H1 (cell line): ENCODE measurements around the gene TOMM5. TPM values are rescaled to one million over a fixed set of nuclear protein-coding genes. Genes with fewer than 3 reads are reported as not detected.

ENCODE experiments used
- CTCF ChIA-PET: fragments of 300-600 bp; sonication (Branson Sonifier 250); formaldehyde crosslinking; loops from one replicate; lab custom pipeline; 2021; ENCODE audit not compliant: partially characterized antibody; lab: Charles Lee
- POLR2A ChIA-PET: fragments of 300-600 bp; sonication (Branson Sonifier 250); formaldehyde crosslinking; loops from one replicate; lab custom pipeline; 2021; ENCODE audit warnings: inconsistent platforms; ENCODE audit not compliant: partially characterized antibody; lab: Charles Lee
- DNase-seq, 2 experiments: peaks; one replicate each; pipeline versions ENCODE4 v3.0.0 to v3.0.0-alpha.2; 2010 to 2022; ENCODE audit warnings: low spot score in 2 of 2, low read depth in 1 of 2, mixed read lengths in 1 of 2
- FAIRE-seq: peaks from 2 replicates; lab custom pipeline; 2011; peaks lifted over from hg19 to GRCh38; lab: Jason Lieb, UNC
- H2AFZ ChIP-seq: 2 replicates; pipeline ENCODE4 v1.8.1; 2012; ENCODE audit warnings: low read length, inconsistent platforms
- H2AK5ac ChIP-seq: 2 replicates; pipeline ENCODE4 v1.6.1; 2013; ENCODE audit warnings: low read depth, low read length
- H2BK120ac ChIP-seq: replicated peaks from 2 replicates; pipeline ENCODE3; 2013; ENCODE audit warnings: low read depth, low read length, inconsistent platforms
- H2BK12ac ChIP-seq: 2 replicates; pipeline ENCODE4 v1.6.1; 2013; ENCODE audit warnings: low read depth, low read length
- H2BK15ac ChIP-seq: 2 replicates; pipeline ENCODE4 v1.6.1; 2013; ENCODE audit warnings: low read length
- H2BK20ac ChIP-seq: 2 replicates; pipeline ENCODE4 v1.6.1; 2013; ENCODE audit warnings: low read length
- H2BK5ac ChIP-seq: 2 replicates; pipeline ENCODE4 v1.6.1; 2013; ENCODE audit warnings: low read depth, low read length
- H3K14ac ChIP-seq: 2 replicates; pipeline ENCODE4 v1.6.1; 2013; ENCODE audit warnings: inconsistent platforms; ENCODE audit not compliant: insufficient read length
- H3K18ac ChIP-seq: 2 replicates; pipeline ENCODE4 v1.6.1; 2013; ENCODE audit warnings: low read length; ENCODE audit errors: extremely low read depth
- H3K23ac ChIP-seq: 2 replicates; pipeline ENCODE4 v1.6.1; 2013; ENCODE audit warnings: inconsistent platforms; ENCODE audit not compliant: insufficient read length
- H3K23me2 ChIP-seq: 2 replicates; pipeline ENCODE4 v1.6.1; 2013; ENCODE audit warnings: low read depth, low read length
- H3K27ac ChIP-seq: 2 replicates; pipeline ENCODE4 v1.6.1; 2011; ENCODE audit warnings: low read depth, low read length, inconsistent platforms
- H3K27me3 ChIP-seq, 4 experiments: replicated peaks in 1 of 4; 1 replicate in 1 of 4; 2 replicates in 3 of 4; pipeline versions ENCODE4 v1.6.1 to v1.8.1; 2011 to 2013; ENCODE audit warnings: low read length in 3 of 4, mild to moderate bottlenecking in 3 of 4, inconsistent platforms in 2 of 4, mixed read lengths in 2 of 4, moderate library complexity in 1 of 4; ENCODE audit not compliant: control insufficient read depth in 3 of 4, insufficient read depth in 3 of 4; ENCODE audit errors: extremely low read depth in 1 of 4
- H3K36me3 ChIP-seq, 4 experiments: 2 replicates each; pipeline versions ENCODE4 v1.6.1 to v1.8.1; 2011 to 2013; ENCODE audit warnings: mild to moderate bottlenecking in 4 of 4, low read length in 3 of 4, moderate library complexity in 2 of 4, control low read depth in 1 of 4, inconsistent platforms in 1 of 4; ENCODE audit not compliant: insufficient read depth in 4 of 4, control insufficient read depth in 2 of 4
- H3K4ac ChIP-seq: replicated peaks from 2 replicates; pipeline ENCODE3; 2013; ENCODE audit warnings: low read length, low read depth, mixed read lengths, inconsistent platforms; ENCODE audit not compliant: insufficient read length
- H3K4me1 ChIP-seq, 4 experiments: replicated peaks in 1 of 4; 1 replicate in 1 of 4; 2 replicates in 3 of 4; pipeline versions ENCODE4 v1.6.1 to v1.8.1; 2011 to 2013; ENCODE audit warnings: low read length in 3 of 4, inconsistent platforms in 2 of 4, mixed read lengths in 1 of 4; ENCODE audit not compliant: insufficient read depth in 4 of 4, control insufficient read depth in 3 of 4
- H3K4me2 ChIP-seq, 2 experiments: 2 replicates each; pipeline versions ENCODE4 v1.6.1 to v1.8.1; 2011 to 2013; ENCODE audit warnings: low read depth in 2 of 2, low read length in 2 of 2, control low read depth in 1 of 2, inconsistent platforms in 1 of 2, mild to moderate bottlenecking in 1 of 2; ENCODE audit not compliant: insufficient read depth in 1 of 2
- H3K4me3 ChIP-seq, 4 experiments: fragments of 200-600, 300-600 bp in 1 of 4; sonication (generic), shearing (Covaris generic), sonication (Bioruptor Twin) in 1 of 4; 2 replicates each; pipeline versions ENCODE4 v1.5.1 to v1.8.1; 2011 to 2016; ENCODE audit warnings: low read length in 4 of 4, low read depth in 3 of 4, control low read depth in 2 of 4, inconsistent platforms in 2 of 4, mild to moderate bottlenecking in 2 of 4, mixed read lengths in 1 of 4, moderate library complexity in 1 of 4; ENCODE audit not compliant: insufficient read depth in 2 of 4; ENCODE audit errors: extremely low read depth in 1 of 4
- H3K56ac ChIP-seq: replicated peaks from 2 replicates; pipeline ENCODE3; 2013; ENCODE audit warnings: low read depth, mild to moderate bottlenecking, mixed read lengths, low read length, inconsistent platforms; ENCODE audit not compliant: insufficient read length
- H3K79me1 ChIP-seq: 2 replicates; pipeline ENCODE4 v1.6.1; 2013; ENCODE audit warnings: low read depth, low read length, control low read depth
- H3K79me2 ChIP-seq, 2 experiments: 2 replicates each; pipeline versions ENCODE4 v1.6.1 to v1.8.1; 2012 to 2013; ENCODE audit warnings: low read length in 2 of 2, mild to moderate bottlenecking in 2 of 2, inconsistent platforms in 1 of 2; ENCODE audit not compliant: insufficient read depth in 2 of 2, control insufficient read depth in 1 of 2
- H3K9ac ChIP-seq, 4 experiments: replicated peaks in 1 of 4; 1 replicate in 1 of 4; 2 replicates in 3 of 4; pipeline versions ENCODE4 v1.6.1 to v1.8.1; 2011 to 2013; ENCODE audit warnings: low read depth in 3 of 4, low read length in 3 of 4, control low read depth in 2 of 4, mild to moderate bottlenecking in 2 of 4, moderate library complexity in 2 of 4, inconsistent platforms in 1 of 4; ENCODE audit errors: extremely low read depth in 1 of 4
- H3K9me3 ChIP-seq, 2 experiments: 2 replicates each; pipeline versions ENCODE4 v1.6.1 to v1.8.1; 2012 to 2013; ENCODE audit warnings: mild to moderate bottlenecking in 2 of 2, moderate library complexity in 2 of 2, control low read depth in 1 of 2, inconsistent platforms in 1 of 2, low read depth in 1 of 2, low read length in 1 of 2, mixed read lengths in 1 of 2; ENCODE audit not compliant: insufficient read depth in 2 of 2
- H4K20me1 ChIP-seq, 2 experiments: replicated peaks in 1 of 2; 2 replicates each; pipeline versions ENCODE3 to v1.8.1; 2011 to 2013; ENCODE audit warnings: inconsistent platforms in 2 of 2, low read length in 2 of 2, mild to moderate bottlenecking in 1 of 2; ENCODE audit not compliant: insufficient read depth in 2 of 2, control insufficient read depth in 1 of 2
- H4K5ac ChIP-seq: 2 replicates; pipeline ENCODE4 v1.6.1; 2013; ENCODE audit warnings: low read length, low read depth, mixed read lengths, inconsistent platforms; ENCODE audit not compliant: insufficient read length
- H4K8ac ChIP-seq: 2 replicates; pipeline ENCODE4 v1.8.0; 2013; ENCODE audit warnings: mild to moderate bottlenecking, moderate library complexity, low read length, inconsistent platforms; ENCODE audit not compliant: insufficient read depth; ENCODE audit errors: extremely low read depth
- H4K91ac ChIP-seq: replicated peaks from 2 replicates; pipeline ENCODE3; 2013; ENCODE audit warnings: low read length, mixed read lengths, inconsistent platforms; ENCODE audit not compliant: insufficient read length
- BRCA1 ChIP-seq: IDR thresholded peaks from 2 replicates; pipeline ENCODE4 v1.6.1; 2012; ENCODE audit warnings: low read depth, low read length, improper control_type of control experiment
- CBX5 ChIP-seq: fragments of 300-800, 300-1000 bp; sonication (generic); IDR thresholded peaks from 2 replicates; pipeline ENCODE4 v1.7.1; 2016; ENCODE audit warnings: antibody characterized with exemption, low read length, low read depth
- E2F6 ChIP-seq: IDR thresholded peaks from 2 replicates; pipeline ENCODE4 v1.6.1; 2012; ENCODE audit warnings: inconsistent platforms
- EGR1 ChIP-seq: IDR thresholded peaks from 2 replicates; pipeline ENCODE4 v1.6.1; 2011; ENCODE audit warnings: low read depth, low read length, borderline replicate concordance
- FOSL1 ChIP-seq: IDR thresholded peaks from 2 replicates; pipeline ENCODE4 v1.6.1; 2011; ENCODE audit warnings: mild to moderate bottlenecking, low read depth, low read length, moderate library complexity; ENCODE audit not compliant: insufficient read depth
- GTF2F1 ChIP-seq: IDR thresholded peaks from 2 replicates; pipeline ENCODE4 v1.6.1; 2012; ENCODE audit warnings: low read depth, low read length, improper control_type of control experiment, borderline replicate concordance
- HDAC2 ChIP-seq, 2 experiments: fragments of 300-600 bp in 1 of 2; sonication (generic) in 1 of 2; IDR thresholded peaks; 2 replicates each; pipeline ENCODE4 v1.6.1; 2011 to 2012; ENCODE audit warnings: low read depth in 2 of 2, low read length in 2 of 2, mild to moderate bottlenecking in 2 of 2, moderate library complexity in 2 of 2, borderline replicate concordance in 1 of 2, inconsistent platforms in 1 of 2
- KDM5A ChIP-seq: fragments of 200-600 bp; IDR thresholded peaks from 2 replicates; pipeline ENCODE4 v1.7.1; 2012; ENCODE audit warnings: mild to moderate bottlenecking, low read length, inconsistent platforms, mixed read lengths
- MAFK ChIP-seq: IDR thresholded peaks from 2 replicates; pipeline ENCODE4 v1.6.1; 2012; ENCODE audit warnings: low read depth, mild to moderate bottlenecking, improper control_type of control experiment, low read length
- POU5F1 ChIP-seq: IDR thresholded peaks from 2 replicates; pipeline ENCODE4 v1.6.1; 2011; ENCODE audit warnings: low read depth, mild to moderate bottlenecking, low read length, moderate library complexity
- RAD21 ChIP-seq, 2 experiments: IDR thresholded peaks in 1 of 2; conservative IDR thresholded peaks in 1 of 2; 2 replicates each; pipeline ENCODE4 v1.6.1; 2011; ENCODE audit warnings: low read depth in 2 of 2, low read length in 2 of 2, improper control_type of control experiment in 1 of 2, inconsistent platforms in 1 of 2, mild to moderate bottlenecking in 1 of 2, moderate library complexity in 1 of 2
- SAP30 ChIP-seq: fragments of 300-600 bp; sonication (generic); IDR thresholded peaks from 2 replicates; pipeline ENCODE4 v1.7.1; 2012; ENCODE audit warnings: low read length, moderate library complexity, mild to moderate bottlenecking, inconsistent platforms; ENCODE audit not compliant: insufficient read depth, insufficient replicate concordance
- SP1 ChIP-seq: IDR thresholded peaks from 2 replicates; pipeline ENCODE4 v1.6.1; 2011; ENCODE audit warnings: low read depth, low read length
- SP4 ChIP-seq: IDR thresholded peaks from 2 replicates; pipeline ENCODE4 v1.6.1; 2012; ENCODE audit warnings: low read length, inconsistent platforms
- WGBS, 2 experiments: shearing (Covaris generic) in 1 of 2; methylation state at CpG; one replicate each; pipeline versions ENCODE4 v1.1.6 to v1.1.7; 2013 to 2015; ENCODE audit warnings: low lambda C conversion rate in 2 of 2, mixed read lengths in 2 of 2, inconsistent platforms in 1 of 2, low coverage in 1 of 2, missing lambda C conversion rate in 1 of 2; ENCODE audit not compliant: insufficient replicate concordance in 2 of 2, insufficient coverage in 1 of 2, insufficient read length in 1 of 2; ENCODE audit errors: extremely low coverage in 1 of 2, missing lambda C conversion rate in 1 of 2; 5-methylcytosine and 5-hydroxymethylcytosine counted together
- polyA plus RNA-seq, 7 experiments: library from polyadenylated mRNA; depleted of rRNA in 3 of 7; stranded (reverse) in 5 of 7; unstranded in 2 of 7; fragments of >200 nt in 5 of 7; fragments of 200-250 nt in 2 of 7; gene quantifications; 1 replicate in 5 of 7; 2 replicates in 1 of 7; 4 replicates in 1 of 7; pipeline versions ENCODE4 v1.2.1 to v1.2.3, GENCODE V29; 2011 to 2013; ENCODE audit warnings: missing spikeins in 2 of 7, mixed read lengths in 2 of 7
- total RNA-seq: library from RNA; stranded (reverse); fragmentation: NEBNext Ultra II Directional; extraction: Animal tissue kit (Norgen Biotek cat#: 25700); gene quantifications from 2 replicates; pipeline ENCODE4 v1.2.1, GENCODE V29; 2021

TOMM5 gene
- total and polyA plus RNA-seq, 2 of the 8 experiments (the other 6 are each of a cell fraction or from before 2014, with no cell fraction given) = 171 to 174 TPM

- CTCF ChIA-PET = no interaction called here
- Histone ChIP-seq H3K9ac (no peak overlapping the region), H3K27me3 (no peaks in the 10 kb centered on the region), H2AFZ (no peak overlapping the region), H4K8ac (no peak overlapping the region), H2BK12ac (no peak overlapping the region), H3K79me2 (no peaks in the 10 kb centered on the region), H3K4me3 (no peak overlapping the region), H3K79me1 (no peaks in the 10 kb centered on the region), H3K23me2 (no peaks in the 10 kb centered on the region), H3K56ac (no peak overlapping the region), H4K20me1 (peaks cover 0 to 3% of the 10 kb centered on the region in 2 experiments), H3K14ac (no peak overlapping the region), H3K18ac (no peak overlapping the region), H3K36me3 (no peaks in the 10 kb centered on the region), H3K4me1 (no peaks in the 10 kb centered on the region; a peak in 1 of 7 replicates), H3K27ac (no peak overlapping the region), H2BK5ac (no peak overlapping the region), H3K4me2 (no peak overlapping the region), H2AK5ac (no peak overlapping the region), H4K91ac (no peak overlapping the region), H2BK20ac (no peak overlapping the region), H4K5ac (no peak overlapping the region), H3K23ac (no peak overlapping the region), H2BK15ac (no peak overlapping the region), H3K4ac (no peak overlapping the region), H2BK120ac (no peak overlapping the region), H3K9me3 (no peaks in the 10 kb centered on the region)
- FAIRE-seq (no peak), DNase-seq (no peak)
- 97% methylated on average over 2 of the region's 2 CpGs; no CpG with 5 or more reads in 1 of the 2 experiments for WGBS, 2 experiments
- POLR2A ChIA-PET = interaction anchor here (1.3 kb wide), 1 partner anchor 14 kb away, joined by 3 read pairs; no protein-coding TSS in a partner anchor
- TF ChIP-seq MAFK (no peak), BRCA1 (no peak), FOSL1 (no peak), SP4 (no peak), EGR1 (no peak), RAD21 (IDR thresholded peaks at IDR 0.05 in 1 of 2, conservative IDR thresholded peaks at IDR 0.05 in 1 of 2; ENCODE audit: low read depth in 2 of 2, low read length in 2 of 2) (no peak), POU5F1 (no peak), GTF2F1 (no peak), CBX5 (no peak), KDM5A (no peak), SP1 (no peak), HDAC2 (IDR thresholded peaks at IDR 0.05; ENCODE audit: borderline replicate concordance in 1 of 2, low read depth in 2 of 2, low read length in 2 of 2) (no peak), SAP30 (no peak), E2F6 (no peak)
Observed at GRCh38 chr9:37551888-37552287, 40.5 kb downstream of the TOMM5 start.
